Mesenchymal stem cell (in vitro differentiated cells and primary cell): ENCODE measurements around the gene CYP4A22.

Experiments used
- DNase-seq: peaks from one replicate; pipeline ENCODE4 v3.0.0-alpha.2; 2013
- H2AFZ ChIP-seq: one replicate; pipeline ENCODE4 v1.6.1; 2013; ENCODE audit warnings: low read depth, mild to moderate bottlenecking, control low read depth, inconsistent platforms, low read length, moderate library complexity
- H2AK5ac ChIP-seq: 2 replicates; pipeline ENCODE4 v1.6.1; 2013; ENCODE audit warnings: low read length, moderate library complexity, mild to moderate bottlenecking, inconsistent platforms; ENCODE audit not compliant: severe bottlenecking
- H2BK120ac ChIP-seq: one replicate; pipeline ENCODE4 v1.6.1; 2013; ENCODE audit warnings: low read depth, mild to moderate bottlenecking, inconsistent platforms, low read length, moderate library complexity
- H2BK12ac ChIP-seq, 2 experiments: one replicate each; pipeline ENCODE4 v1.6.1; 2013; ENCODE audit warnings: inconsistent platforms in 2 of 2, low read length in 2 of 2, mild to moderate bottlenecking in 2 of 2, moderate library complexity in 2 of 2, control low read depth in 1 of 2
- H2BK15ac ChIP-seq: one replicate; pipeline ENCODE4 v1.6.1; 2013; ENCODE audit warnings: mild to moderate bottlenecking, low read depth, inconsistent platforms; ENCODE audit not compliant: poor library complexity, severe bottlenecking
- H2BK5ac ChIP-seq: 2 replicates; pipeline ENCODE4 v1.6.1; 2013; ENCODE audit warnings: low read depth, mild to moderate bottlenecking, low read length, control low read depth, inconsistent platforms; ENCODE audit not compliant: poor library complexity, severe bottlenecking
- H3K14ac ChIP-seq, 2 experiments: one replicate each; pipeline ENCODE4 v1.6.1; 2013; ENCODE audit warnings: inconsistent platforms in 2 of 2, low read length in 2 of 2, control low read depth in 1 of 2, mild to moderate bottlenecking in 1 of 2, moderate library complexity in 1 of 2
- H3K18ac ChIP-seq, 2 experiments: one replicate each; pipeline ENCODE4 v1.6.1; 2013; ENCODE audit warnings: inconsistent platforms in 2 of 2, low read length in 2 of 2, control low read depth in 1 of 2, low read depth in 1 of 2, mild to moderate bottlenecking in 1 of 2
- H3K23ac ChIP-seq, 2 experiments: one replicate each; pipeline ENCODE4 v1.6.1; 2013; ENCODE audit warnings: inconsistent platforms in 2 of 2, low read length in 2 of 2, mild to moderate bottlenecking in 2 of 2, moderate library complexity in 2 of 2, control low read depth in 1 of 2
- H3K27ac ChIP-seq: 2 replicates; pipeline ENCODE4 v1.5.1; 2013; ENCODE audit warnings: mild to moderate bottlenecking, moderate library complexity, low read length, control low read depth, inconsistent platforms; ENCODE audit not compliant: poor library complexity, severe bottlenecking
- H3K27me3 ChIP-seq, 2 experiments: 2 replicates each; pipeline versions ENCODE4 v1.6.1 to v1.7.0; 2013; ENCODE audit warnings: low read length in 2 of 2, mild to moderate bottlenecking in 2 of 2, moderate library complexity in 2 of 2, control low read depth in 1 of 2, inconsistent platforms in 1 of 2; ENCODE audit not compliant: control insufficient read depth in 1 of 2, insufficient read depth in 1 of 2
- H3K36me3 ChIP-seq, 2 experiments: 2 replicates each; pipeline versions ENCODE4 v1.6.1 to v1.7.0; 2013; ENCODE audit warnings: low read length in 2 of 2, control low read depth in 1 of 2, inconsistent platforms in 1 of 2, low read depth in 1 of 2, mild to moderate bottlenecking in 1 of 2; ENCODE audit not compliant: insufficient read depth in 2 of 2, control insufficient read depth in 1 of 2
- H3K4ac ChIP-seq, 2 experiments: one replicate each; pipeline ENCODE4 v1.6.1; 2013; ENCODE audit warnings: inconsistent platforms in 2 of 2, low read length in 2 of 2, mild to moderate bottlenecking in 2 of 2, moderate library complexity in 2 of 2, control low read depth in 1 of 2, low read depth in 1 of 2
- H3K4me1 ChIP-seq: 2 replicates; pipeline ENCODE4 v1.6.1; 2013; ENCODE audit warnings: low read depth, low read length, control low read depth; ENCODE audit not compliant: control insufficient read depth, insufficient read depth
- H3K4me2 ChIP-seq: 2 replicates; pipeline ENCODE4 v1.6.1; 2013; ENCODE audit warnings: low read length, mild to moderate bottlenecking, inconsistent platforms; ENCODE audit not compliant: poor library complexity, severe bottlenecking
- H3K4me3 ChIP-seq, 2 experiments: 2 replicates each; pipeline versions ENCODE4 v1.5.1 to v1.7.0; 2013; ENCODE audit warnings: low read length in 2 of 2, mild to moderate bottlenecking in 2 of 2, control low read depth in 1 of 2, low read depth in 1 of 2; ENCODE audit not compliant: insufficient read depth in 1 of 2
- H3K79me1 ChIP-seq: replicated peaks from 2 replicates; pipeline ENCODE4 v1.6.1; 2013; ENCODE audit warnings: mild to moderate bottlenecking, control low read depth, low read length, inconsistent platforms; ENCODE audit not compliant: poor library complexity, severe bottlenecking
- H3K9ac ChIP-seq: 2 replicates; pipeline ENCODE4 v1.7.0; 2013; ENCODE audit warnings: mild to moderate bottlenecking, low read length, moderate library complexity
- H3K9me3 ChIP-seq: 2 replicates; pipeline ENCODE4 v1.7.0; 2013; ENCODE audit warnings: mild to moderate bottlenecking, low read length; ENCODE audit not compliant: control insufficient read depth
- H4K8ac ChIP-seq: one replicate; pipeline ENCODE4 v1.6.1; 2013; ENCODE audit warnings: inconsistent platforms, mild to moderate bottlenecking, low read length, moderate library complexity
- H4K91ac ChIP-seq: one replicate; pipeline ENCODE4 v1.6.1; 2013; ENCODE audit warnings: mild to moderate bottlenecking, low read length, inconsistent platforms
- WGBS: methylation state at CpG from one replicate; pipeline ENCODE4 v1.1.7; 2013; ENCODE audit warnings: mixed read lengths; 5-methylcytosine and 5-hydroxymethylcytosine counted together

CYP4A22 gene

GRCh38 chr1:47184822-47185677, 47.8 kb downstream of the CYP4A22 start:
- H3K27me3 ChIP-seq, result peaks cover 0 to 29% of the 10 kb centered on the region in 2 experiments
- no peak overlapping the region for H2AFZ ChIP-seq
- H3K4me2 ChIP-seq, result no peak overlapping the region
- no peak overlapping the region for H3K4ac ChIP-seq
- H3K36me3 ChIP-seq, result no peaks in the 10 kb centered on the region
- no peaks in the 10 kb centered on the region for H3K79me1 ChIP-seq
- no peak overlapping the region for H2BK15ac ChIP-seq
- 80% methylated on average over 14 of the region's 14 CpGs for WGBS
- H3K4me3 ChIP-seq, result no peak overlapping the region
- peaks cover 29% of the 10 kb centered on the region for H3K4me1 ChIP-seq
- no peak for DNase-seq
- H3K14ac ChIP-seq, result no peak overlapping the region
- no peak overlapping the region for H3K9ac ChIP-seq
- H2BK120ac ChIP-seq, result no peak overlapping the region
- H2AK5ac ChIP-seq, result no peak overlapping the region
- no peak overlapping the region for H3K23ac ChIP-seq
- no peak overlapping the region for H2BK5ac ChIP-seq
- H4K91ac ChIP-seq, result no peak overlapping the region
- H3K27ac ChIP-seq, result no peak overlapping the region
- no peaks in the 10 kb centered on the region for H3K9me3 ChIP-seq
- H4K8ac ChIP-seq, result no peak overlapping the region
- no peak overlapping the region for H2BK12ac ChIP-seq
- no peak overlapping the region for H3K18ac ChIP-seq

- no peak overlapping the region for H3K23ac ChIP-seq
- H2BK120ac ChIP-seq, result no peak overlapping the region
- H2BK5ac ChIP-seq, result no peak overlapping the region
- H3K27ac ChIP-seq, result no peak overlapping the region
- no peak overlapping the region for H4K91ac ChIP-seq
- H3K4ac ChIP-seq, result no peak overlapping the region
- H3K79me1 ChIP-seq, result no peaks in the 10 kb centered on the region
- H4K8ac ChIP-seq, result no peak overlapping the region
- no peak overlapping the region for H3K9ac ChIP-seq
- H2AFZ ChIP-seq, result no peak overlapping the region
- H3K18ac ChIP-seq, result no peak overlapping the region
- H3K4me3 ChIP-seq, result no peak overlapping the region
- H3K27me3 ChIP-seq, result peaks cover 0 to 18% of the 10 kb centered on the region in 2 experiments
- no peak overlapping the region for H2BK15ac ChIP-seq
- 92% methylated on average over 13 of the region's 13 CpGs for WGBS
- H2AK5ac ChIP-seq, result no peak overlapping the region
- no peak overlapping the region for H3K14ac ChIP-seq
- H3K9me3 ChIP-seq, result no peaks in the 10 kb centered on the region
- H3K4me1 ChIP-seq, result peaks cover 38% of the 10 kb centered on the region
- H3K36me3 ChIP-seq, result no peaks in the 10 kb centered on the region
- H3K4me2 ChIP-seq, result no peak overlapping the region
- DNase-seq, result no peak
- H2BK12ac ChIP-seq, result no peak overlapping the region
Observed at GRCh38 chr1:47186267-47187185, 49.3 kb downstream of the CYP4A22 start.

GRCh38 chr1:47187231-47187925, 50.1 kb downstream of the CYP4A22 start:
- peaks cover 0 to 13% of the 10 kb centered on the region in 2 experiments for H3K27me3 ChIP-seq
- H2BK120ac ChIP-seq, result no peak overlapping the region

More at GRCh38 chr1:47187231-47187925, 50.1 kb downstream of the CYP4A22 start:
- no peaks in the 10 kb centered on the region for H3K9me3 ChIP-seq
- H3K79me1 ChIP-seq, result no peaks in the 10 kb centered on the region
- no peak overlapping the region for H2BK5ac ChIP-seq
- no peak overlapping the region for H3K9ac ChIP-seq
- no peak overlapping the region for H4K8ac ChIP-seq
- no peak overlapping the region for H3K4ac ChIP-seq
- H2BK12ac ChIP-seq, result no peak overlapping the region
- H3K4me3 ChIP-seq, result no peak overlapping the region
- DNase-seq, result no peak
- no peak overlapping the region for H3K18ac ChIP-seq
- H2BK15ac ChIP-seq, result no peak overlapping the region
- no peak overlapping the region for H2AK5ac ChIP-seq
- H4K91ac ChIP-seq, result no peak overlapping the region
- no peak overlapping the region for H3K23ac ChIP-seq
- no peak overlapping the region for H3K4me2 ChIP-seq
- H2AFZ ChIP-seq, result no peak overlapping the region
- no peak overlapping the region for H3K27ac ChIP-seq
- peaks cover 38% of the 10 kb centered on the region for H3K4me1 ChIP-seq
- WGBS, result 76% methylated on average over 12 of the region's 12 CpGs
- H3K14ac ChIP-seq, result no peak overlapping the region
- H3K36me3 ChIP-seq, result no peaks in the 10 kb centered on the region
